Jurkat, Clone E6-1 (cell line): Measurements from ENCODE around the gene SYNC. TPM values are rescaled to one million over a fixed set of nuclear protein-coding genes. Genes with fewer than 3 reads are reported as not detected.

Experiments used
- DNase-seq: peaks from one replicate; pipeline ENCODE4 v3.0.0-alpha.2; 2011; ENCODE audit warnings: low read depth, low spot score
- H3K4me3 ChIP-seq: 2 replicates; pipeline ENCODE4 v1.5.1; 2011; ENCODE audit warnings: mild to moderate bottlenecking, low read length, control low read depth, moderate library complexity
- polyA plus RNA-seq: library from polyadenylated mRNA; unstranded; fragments of >200 nt; gene quantifications from one replicate; pipeline ENCODE4 v1.2.1, GENCODE V29; 2012; ENCODE audit warnings: missing spikeins; ENCODE audit not compliant: insufficient read length, insufficient read depth

The SYNC gene
- polyA plus RNA-seq: not detected

GRCh38 chr1:32702599-32703478, at the start of gene SYNC:
TSS of gene SYNC (minus strand) at chr1:32702770. CDS start at chr1:32702660, 110 bp downstream.
- H3K4me3 ChIP-seq: no peak within 1 kb of the TSS
- no peak for DNase-seq

- DNase-seq: no peak
- no peak overlapping the region for H3K4me3 ChIP-seq
These were observed 47.2 kb upstream of the SYNC start for GRCh38 chr1:32749771-32750170.

GRCh38 chr1:32749332-32749731, 46.8 kb upstream of the SYNC start:
- H3K4me3 ChIP-seq: no peak overlapping the region
- no peak for DNase-seq

GRCh38 chr1:32748926-32749325, 46.4 kb upstream of the SYNC start:
- H3K4me3 ChIP-seq: no peak overlapping the region
- DNase-seq: no peak

GRCh38 chr1:32748348-32748747, 45.8 kb upstream of the SYNC start:
- no peak overlapping the region for H3K4me3 ChIP-seq
- DNase-seq: no peak

GRCh38 chr1:32746130-32746529, 43.6 kb upstream of the SYNC start:
- DNase-seq: no peak
- no peak overlapping the region for H3K4me3 ChIP-seq

GRCh38 chr1:32744071-32744425, 41.5 kb upstream of the SYNC start:
- DNase-seq: no peak
- no peak overlapping the region for H3K4me3 ChIP-seq

- no peak overlapping the region for H3K4me3 ChIP-seq
These were observed 41.0 kb upstream of the SYNC start for GRCh38 chr1:32743380-32744070.

GRCh38 chr1:32742956-32743355, 40.4 kb upstream of the SYNC start:
- no peak for DNase-seq
- no peak overlapping the region for H3K4me3 ChIP-seq

More at GRCh38 chr1:32743380-32744070, 41.0 kb upstream of the SYNC start:
- no peak for DNase-seq

GRCh38 chr1:32742199-32742947, 39.8 kb upstream of the SYNC start:
- H3K4me3 ChIP-seq: peak overlapping the region; percentile 11; the same call in 1 of the 2 replicates
- DNase-seq: no peak

GRCh38 chr1:32741413-32742198, 39.0 kb upstream of the SYNC start:
- H3K4me3 ChIP-seq: peak overlapping the region; percentile 41
- no peak for DNase-seq

GRCh38 chr1:32741059-32741412, 38.5 kb upstream of the SYNC start:
- no peak for DNase-seq

GRCh38 chr1:32736812-32737791, 34.5 kb upstream of the SYNC start:
- H3K4me3 ChIP-seq: no peak overlapping the region

More at GRCh38 chr1:32741059-32741412, 38.5 kb upstream of the SYNC start:
- H3K4me3 ChIP-seq: peak overlapping the region; percentile 41

GRCh38 chr1:32733582-32734321, 31.2 kb upstream of the SYNC start:
- no peak overlapping the region for H3K4me3 ChIP-seq
- DNase-seq: no peak

More at GRCh38 chr1:32736812-32737791, 34.5 kb upstream of the SYNC start:
- no peak for DNase-seq

GRCh38 chr1:32729254-32730046, 26.9 kb upstream of the SYNC start:
- no peak for DNase-seq
- no peak overlapping the region for H3K4me3 ChIP-seq

GRCh38 chr1:32728413-32729077, 26.0 kb upstream of the SYNC start:
- no peak for DNase-seq

More at GRCh38 chr1:32728413-32729077, 26.0 kb upstream of the SYNC start:
- H3K4me3 ChIP-seq: no peak overlapping the region
